Left lung (tissue), 10 donors: ENCODE measurements around the gene GABRD. TPM values are rescaled to one million over a fixed set of nuclear protein-coding genes. Genes with fewer than 3 reads are reported as not detected.

Experiments
- ATAC-seq: fragments of 200-7000 bp; cut with Tn5 transposase; one replicate; pipeline ENCODE4 v1.9.1; 2020; ENCODE audit warnings: moderate library complexity
- DNase-seq, 4 donors: peaks; one replicate each; pipeline ENCODE4 v3.0.0-alpha.2; 2013 to 2020
- H3K27ac ChIP-seq, 2 donors: fragments of 200-600 bp; sonication (generic) in 1 of 2; one replicate each; pipeline versions ENCODE4 v1.5.0 to v1.8.0; 2020 to 2021
- H3K27me3 ChIP-seq, 2 donors: fragments of 200-600 bp; sonication (generic) in 1 of 2; one replicate each; pipeline versions ENCODE4 v1.5.0 to v1.8.0; 2020 to 2021
- H3K36me3 ChIP-seq, 2 donors: fragments of 200-600 bp; sonication (generic) in 1 of 2; one replicate each; pipeline versions ENCODE4 v1.5.0 to v1.8.0; 2020 to 2021
- H3K4me1 ChIP-seq, 2 donors: fragments of 200-600 bp; one replicate each; pipeline ENCODE4 v1.8.0; 2021
- H3K4me3 ChIP-seq, 2 donors: fragments of 200-600 bp; sonication (generic) in 1 of 2; one replicate each; pipeline versions ENCODE4 v1.5.0 to v1.8.0; 2020 to 2021; ENCODE audit warnings: mild to moderate bottlenecking in 1 of 2
- H3K9me3 ChIP-seq, 2 donors: fragments of 200-600 bp; sonication (generic) in 1 of 2; one replicate each; pipeline versions ENCODE4 v1.5.0 to v1.8.0; 2020 to 2021
- CTCF ChIP-seq, 2 donors: fragments of 200-600 bp; sonication (generic) in 1 of 2; IDR thresholded peaks; one replicate each; pipeline versions ENCODE4 v1.5.0 to v1.8.0; 2021; ENCODE audit warnings: antibody characterized with exemption in 2 of 2
- intact Hi-C, 2 donors: fragments of 100-400 bp; cut with DNase I; formaldehyde crosslinking; loops; one replicate each; pipeline versions ENCODE4 v1.11.2 to v1.14.2; 2022
- polyA plus RNA-seq, 6 donors: library from polyadenylated mRNA; unstranded; fragments of 120-200 nt; gene quantifications; one replicate each; pipeline ENCODE4 v1.2.1, GENCODE V29; 2013; ENCODE audit not compliant: insufficient read length in 6 of 6
- total RNA-seq, 2 donors: library from RNA; stranded (reverse); fragmentation: NEBNext Ultra II Directional; extraction: Animal tissue kit (Norgen Biotek cat#: 25700); gene quantifications; one replicate each; pipeline ENCODE4 v1.2.1, GENCODE V29; 2021
- donor health status: DM: no; HTN: yes; CAD: no.
- donor health status: DM: no; HTN: no; CAD: no.

The GABRD gene
- total and polyA plus RNA-seq, 8 donors, result 0.31 to 14.2 (median 9.3) TPM

- Histone ChIP-seq H3K27me3 (peaks cover 20 to 74% of the 10 kb centered on the region in 2 donors), H3K4me3 (peak within 1 kb of the TSS; percentile 43 to 62)
- intact Hi-C loops, result loop anchor here in 1 of 2 donors (5.0 kb wide), 2 partner anchors 83 to 108 kb away; no protein-coding TSS in a partner anchor
These were observed 30.7 kb downstream of the GABRD start, which contains the start of gene PRKCZ for GRCh38 chr1:2049718-2050431. TSS of gene PRKCZ (plus strand) at chr1:2050411. CDS start at chr1:2050631, 220 bp downstream.

GRCh38 chr1:2050461-2050792 lies 31.3 kb downstream of the GABRD start:
- H3K27me3 ChIP-seq, result peaks cover 20 to 69% of the 10 kb centered on the region in 2 donors
- no peaks in the 10 kb centered on the region for H3K36me3 ChIP-seq
- ATAC-seq (peak; percentile 4), DNase-seq (no peak)
- intact Hi-C loops, result no loop called here
- peak overlapping the region; percentile 43 to 62 for H3K4me3 ChIP-seq
- TF ChIP-seq CTCF (IDR thresholded peaks at IDR 0.05), result no peak
- no peaks in the 10 kb centered on the region for H3K9me3 ChIP-seq
- H3K4me1 ChIP-seq, result peaks cover 6 to 24% of the 10 kb centered on the region in 2 donors
- H3K27ac ChIP-seq, result peak overlapping the region; percentile 63 to 79

More at GRCh38 chr1:2049718-2050431, 30.7 kb downstream of the GABRD start, which contains the start of gene PRKCZ:
- Histone ChIP-seq H3K27ac (peak within 1 kb of the TSS; percentile 72 to 79), H3K9me3 (no peaks in the 10 kb centered on the region), H3K36me3 (no peaks in the 10 kb centered on the region), H3K4me1 (peaks cover 9 to 29% of the 10 kb centered on the region in 2 donors)
- ATAC-seq (peak; percentile 81), DNase-seq (peak; percentile 41 to 94 (median 89))
- no peak for TF ChIP-seq CTCF (IDR thresholded peaks at IDR 0.05)

GRCh38 chr1:2050793-2051682 lies 31.9 kb downstream of the GABRD start:
- Histone ChIP-seq H3K36me3 (peaks cover 0 to 1% of the 10 kb centered on the region in 2 donors), H3K27ac (peak overlapping the region; percentile 63 to 79), H3K27me3 (peaks cover 20 to 63% of the 10 kb centered on the region in 2 donors), H3K4me1 (peaks cover 6 to 24% of the 10 kb centered on the region in 2 donors), H3K4me3 (peak overlapping the region; percentile 43 to 62), H3K9me3 (no peaks in the 10 kb centered on the region)
- intact Hi-C loops, result no loop called here
- ATAC-seq, result peak; percentile 0
- peak in 1 of 4 donors; percentile 86 for DNase-seq
- no peak for TF ChIP-seq CTCF (IDR thresholded peaks at IDR 0.05)

- TF ChIP-seq CTCF (IDR thresholded peaks at IDR 0.05), result no peak
- Histone ChIP-seq H3K36me3 (peaks cover 0 to 10% of the 10 kb centered on the region in 2 donors), H3K9me3 (no peaks in the 10 kb centered on the region), H3K27ac (peak overlapping the region; percentile 63 to 79), H3K4me3 (peak overlapping the region; percentile 43 to 62), H3K4me1 (peaks cover 6 to 19% of the 10 kb centered on the region in 2 donors), H3K27me3 (peaks cover 20 to 51% of the 10 kb centered on the region in 2 donors)
- ATAC-seq, result peak; percentile 13
- intact Hi-C loops, result no loop called here
- peak in 1 of 4 donors; percentile 67 for DNase-seq
These were observed 33.0 kb downstream of the GABRD start for GRCh38 chr1:2052054-2052679.
